ENCODE data around the gene NMUR1. TPM values are rescaled to one million over a fixed set of nuclear protein-coding genes. Genes with fewer than 3 reads are reported as not detected.

NMUR1 gene
- total RNA-seq, 1 experiment from 2014 or later: not detected

DNA sequence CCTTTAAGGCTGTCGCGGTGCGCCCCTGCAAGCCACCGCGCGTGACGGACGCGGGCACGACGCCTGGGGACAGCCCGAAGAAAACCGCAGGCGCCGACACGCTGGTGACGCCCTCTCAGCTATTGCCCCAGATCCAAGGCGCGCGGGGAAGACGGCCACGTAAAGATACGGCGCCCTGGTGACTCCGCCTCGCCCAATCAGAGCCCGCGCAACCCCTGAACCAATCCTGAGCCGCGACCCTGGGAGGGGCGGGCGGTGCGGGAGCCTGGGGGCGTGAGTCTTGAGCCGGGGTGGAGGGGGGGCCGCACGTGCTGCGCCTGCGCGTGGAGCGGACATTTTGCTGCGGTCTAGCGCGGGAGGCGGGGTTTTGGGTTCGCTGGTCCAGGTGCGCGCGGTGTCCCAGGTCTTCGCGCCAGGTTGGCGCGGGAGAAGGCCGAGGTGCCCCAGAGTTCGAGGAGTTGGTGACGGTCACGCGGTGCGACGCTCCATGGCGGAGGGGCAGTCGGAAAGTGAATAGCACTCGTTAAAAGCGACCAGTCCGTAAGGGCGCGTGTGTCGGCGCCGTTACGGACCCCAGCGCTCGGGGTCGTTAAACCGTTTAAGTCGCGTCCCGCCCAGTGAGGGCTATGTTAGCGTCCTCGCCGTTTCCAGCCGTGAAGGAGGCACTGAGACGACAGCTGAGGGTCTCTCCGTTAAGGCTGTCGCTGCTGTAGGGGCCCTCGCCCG, 15.9 kb downstream of the NMUR1 start:
- Mint-ChIP-seq H3K9me3 (ENCODE audit: unreplicated experiment) (no peaks in the 10 kb centered on the region), H3K4me3 (ENCODE audit: unreplicated experiment) (peak overlapping the region; percentile 89), H3K36me3 (ENCODE audit: insufficient read depth, unreplicated experiment) (peaks cover 6% of the 10 kb centered on the region), H3K4me1 (ENCODE audit: low read depth, unreplicated experiment) (peaks cover under 1% of the 10 kb centered on the region), H3K27me3 (ENCODE audit: insufficient read depth, unreplicated experiment) (no peaks in the 10 kb centered on the region), H3K27ac (ENCODE audit: unreplicated experiment) (peak overlapping the region; percentile 95)
- H3K4me3 ChIP-seq (ENCODE audit: low read depth, low read length): peak overlapping the region; percentile 68
- intact Hi-C loops (cut with micrococcal nuclease; ENCODE audit: unreplicated experiment): loop anchor here (1.0 to 2.0 kb wide), 2 partner anchors 50 to 90 kb away; partner anchors contain the start of gene NCL
- no peaks in the 10 kb centered on the region for H3K36me3 ChIP-seq (ENCODE audit: control insufficient read depth, insufficient read depth, low read length)
- H3K9me3 ChIP-seq: no peaks in the 10 kb centered on the region
- H3K4me1 ChIP-seq: no peaks in the 10 kb centered on the region
- TF ChIP-seq, protein P1, sequence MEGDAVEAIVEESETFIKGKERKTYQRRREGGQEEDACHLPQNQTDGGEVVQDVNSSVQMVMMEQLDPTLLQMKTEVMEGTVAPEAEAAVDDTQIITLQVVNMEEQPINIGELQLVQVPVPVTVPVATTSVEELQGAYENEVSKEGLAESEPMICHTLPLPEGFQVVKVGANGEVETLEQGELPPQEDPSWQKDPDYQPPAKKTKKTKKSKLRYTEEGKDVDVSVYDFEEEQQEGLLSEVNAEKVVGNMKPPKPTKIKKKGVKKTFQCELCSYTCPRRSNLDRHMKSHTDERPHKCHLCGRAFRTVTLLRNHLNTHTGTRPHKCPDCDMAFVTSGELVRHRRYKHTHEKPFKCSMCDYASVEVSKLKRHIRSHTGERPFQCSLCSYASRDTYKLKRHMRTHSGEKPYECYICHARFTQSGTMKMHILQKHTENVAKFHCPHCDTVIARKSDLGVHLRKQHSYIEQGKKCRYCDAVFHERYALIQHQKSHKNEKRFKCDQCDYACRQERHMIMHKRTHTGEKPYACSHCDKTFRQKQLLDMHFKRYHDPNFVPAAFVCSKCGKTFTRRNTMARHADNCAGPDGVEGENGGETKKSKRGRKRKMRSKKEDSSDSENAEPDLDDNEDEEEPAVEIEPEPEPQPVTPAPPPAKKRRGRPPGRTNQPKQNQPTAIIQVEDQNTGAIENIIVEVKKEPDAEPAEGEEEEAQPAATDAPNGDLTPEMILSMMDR (IDR thresholded peaks at IDR 0.05; ENCODE audit: insufficient read depth in 1 of 2, low read depth in 1 of 2, low read length in 1 of 2, severe bottlenecking in 1 of 2, unreplicated experiment in 1 of 2): no peak
- no peaks in the 10 kb centered on the region for H3K27me3 ChIP-seq (replicated peaks; ENCODE audit: control insufficient read depth, insufficient read depth, low read length)
- BruUV-seq (replicated peaks): no TSS peak
- ChIA-PET CTCF (interaction anchor here (1.6 kb wide), 1 partner anchor 12 kb away, joined by 3 read pairs; no protein-coding TSS in a partner anchor), POLR2A (interaction anchor here (0.7 to 1.9 kb wide), 2 partner anchors 50 to 662 kb away, joined by 3 to 17 read pairs; partner anchors contain the start of gene NCL)
- DNase-seq: peak; percentile 96 to 97

DNA sequence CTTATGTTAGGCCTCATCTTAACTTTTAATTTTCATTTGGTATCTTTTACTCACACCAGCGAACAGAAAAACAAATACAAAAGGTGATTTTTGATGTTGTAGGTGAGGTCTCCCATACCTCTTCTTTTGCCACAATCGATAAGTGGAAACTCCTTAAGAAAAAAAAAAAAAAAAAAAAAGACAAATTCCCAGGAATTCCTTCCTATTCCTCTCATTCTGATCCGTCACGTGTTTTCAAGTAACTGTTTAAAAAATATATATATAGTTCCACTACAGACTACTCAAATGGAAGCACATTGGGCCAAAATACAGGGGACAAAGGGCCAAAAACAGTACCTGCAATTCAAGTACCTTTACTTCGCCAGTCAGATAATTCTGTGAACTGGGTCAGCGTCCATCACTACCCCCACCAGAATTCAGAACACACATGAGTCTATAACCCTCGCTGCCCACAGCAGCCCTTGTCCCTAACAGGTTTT, 16.5 kb downstream of the NMUR1 start:
- POLR2A ChIA-PET: interaction anchor here (0.7 to 1.9 kb wide), 2 partner anchors 49 to 662 kb away, joined by 3 to 17 read pairs; partner anchors contain the start of gene NCL
- peak overlapping the region; percentile 66 for H3K4me3 ChIP-seq (ENCODE audit: low read depth, low read length)
- no peaks in the 10 kb centered on the region for H3K4me1 ChIP-seq
- H3K27me3 ChIP-seq (replicated peaks; ENCODE audit: control insufficient read depth, insufficient read depth, low read length): no peaks in the 10 kb centered on the region
- Mint-ChIP-seq H3K36me3 (ENCODE audit: insufficient read depth, unreplicated experiment) (peaks cover 11% of the 10 kb centered on the region), H3K9me3 (ENCODE audit: unreplicated experiment) (no peaks in the 10 kb centered on the region), H3K4me1 (ENCODE audit: low read depth, unreplicated experiment) (no peaks in the 10 kb centered on the region), H3K27ac (ENCODE audit: unreplicated experiment) (peak overlapping the region; percentile 95), H3K4me3 (ENCODE audit: unreplicated experiment) (peak overlapping the region; percentile 89), H3K27me3 (ENCODE audit: insufficient read depth, unreplicated experiment) (no peaks in the 10 kb centered on the region)
- H3K9me3 ChIP-seq: no peaks in the 10 kb centered on the region
- TF ChIP-seq, protein P1 (IDR thresholded peaks at IDR 0.05; ENCODE audit: insufficient read depth in 1 of 2, low read depth in 1 of 2, low read length in 1 of 2, severe bottlenecking in 1 of 2, unreplicated experiment in 1 of 2): no peak
- intact Hi-C loops (cut with micrococcal nuclease; ENCODE audit: unreplicated experiment): loop anchor here (1.0 to 2.0 kb wide), 2 partner anchors 49 to 91 kb away; partner anchors contain the start of gene NCL
- CTCF ChIA-PET: interaction anchor here (1.6 kb wide), 1 partner anchor 13 kb away, joined by 3 read pairs; no protein-coding TSS in a partner anchor
- DNase-seq: no peak
- no peaks in the 10 kb centered on the region for H3K36me3 ChIP-seq (ENCODE audit: control insufficient read depth, insufficient read depth, low read length)
- TSS peak; percentile 89 for BruUV-seq (replicated peaks)

DNA sequence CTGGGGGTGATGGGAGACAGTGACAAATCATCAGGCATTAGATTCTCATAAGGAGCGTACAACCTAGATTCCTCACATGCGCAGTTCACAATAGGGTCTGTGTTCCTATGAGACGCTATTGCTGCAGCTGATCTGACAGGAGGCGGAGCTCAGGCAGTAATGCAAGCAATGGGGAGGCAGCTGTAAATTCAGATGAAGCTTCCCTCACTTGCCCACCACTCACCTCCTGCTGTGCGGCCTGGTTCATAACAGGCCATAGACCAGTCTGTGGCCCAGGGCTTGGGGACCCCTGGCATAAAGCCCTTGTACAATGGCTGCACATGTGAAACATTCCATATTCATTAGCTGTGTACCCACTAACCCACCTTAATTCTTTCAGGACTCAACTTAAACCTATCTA, 18.0 kb downstream of the NMUR1 start:
- H3K27me3 Mint-ChIP-seq (ENCODE audit: insufficient read depth, unreplicated experiment): no peaks in the 10 kb centered on the region
- H3K27ac Mint-ChIP-seq (ENCODE audit: unreplicated experiment): no peak overlapping the region
- POLR2A ChIA-PET: no interaction called here
- no peaks in the 10 kb centered on the region for H3K9me3 Mint-ChIP-seq (ENCODE audit: unreplicated experiment)
- TF ChIP-seq, protein P1 (IDR thresholded peaks at IDR 0.05; ENCODE audit: insufficient read depth in 1 of 2, low read depth in 1 of 2, low read length in 1 of 2, severe bottlenecking in 1 of 2, unreplicated experiment in 1 of 2): no peak
- H3K4me3 Mint-ChIP-seq (ENCODE audit: unreplicated experiment): no peak overlapping the region
- no peaks in the 10 kb centered on the region for H3K4me1 Mint-ChIP-seq (ENCODE audit: low read depth, unreplicated experiment)
- no peaks in the 10 kb centered on the region for H3K27me3 ChIP-seq (replicated peaks; ENCODE audit: control insufficient read depth, insufficient read depth, low read length)
- BruUV-seq (replicated peaks): no TSS peak
- DNase-seq: no peak
- intact Hi-C loops (cut with micrococcal nuclease; ENCODE audit: unreplicated experiment): no loop called here
- no peak overlapping the region for H3K4me3 ChIP-seq (ENCODE audit: low read depth, low read length)
- no peaks in the 10 kb centered on the region for H3K9me3 ChIP-seq
- H3K36me3 ChIP-seq (ENCODE audit: control insufficient read depth, insufficient read depth, low read length): no peaks in the 10 kb centered on the region
- peaks cover 11% of the 10 kb centered on the region for H3K36me3 Mint-ChIP-seq (ENCODE audit: insufficient read depth, unreplicated experiment)
- CTCF ChIA-PET: no interaction called here
- H3K4me1 ChIP-seq: no peaks in the 10 kb centered on the region
